ENCODE results near the gene FALEC. TPM values are rescaled to one million over a fixed set of nuclear protein-coding genes. Genes with fewer than 3 reads are reported as not detected.

Gene FALEC
- total and polyA plus RNA-seq, 12 donors: 0.40 to 0.61 (median 0.50) TPM; not detected in 9

DNA sequence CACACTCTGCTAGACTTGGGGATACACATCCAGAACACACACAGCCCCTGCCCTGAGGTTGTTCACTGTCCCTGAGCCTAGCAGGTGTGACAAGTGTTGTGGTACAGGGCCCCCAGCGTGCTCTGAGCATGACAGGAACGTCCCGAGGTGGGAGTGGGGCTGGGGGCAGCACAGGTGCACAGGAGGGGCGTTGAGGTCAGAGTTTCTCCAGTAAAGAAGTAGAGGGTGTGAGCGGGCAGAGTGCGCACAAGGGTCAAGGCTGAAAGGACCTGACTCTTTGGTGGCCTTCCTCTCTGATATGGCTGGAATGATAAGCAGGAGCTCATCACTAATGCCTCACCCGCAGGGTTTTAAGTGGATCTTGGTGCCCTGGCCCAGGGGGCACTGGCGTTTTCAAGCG, 1.3 kb upstream of the FALEC start:
- 76 to 83% (median 80%) methylated on average over 9 of the region's 9 CpGs for WGBS, 4 donors
- intact Hi-C loops (cut with DNase I): no loop called here
- Histone ChIP-seq H3K4me3 (no peak overlapping the region), H3K4me1 (replicated peaks in 1 of 2) (peaks cover 13 to 16% of the 10 kb centered on the region in 2 donors), H3K27me3 (no peaks in the 10 kb centered on the region), H3K27ac (no peak overlapping the region), H3K36me3 (replicated peaks in 1 of 2) (peaks cover 0 to 6% of the 10 kb centered on the region in 2 donors), H3K9me3 (replicated peaks in 1 of 3) (no peaks in the 10 kb centered on the region)
- DNase-seq: no peak
- TF ChIP-seq POLR2A (IDR thresholded peaks at IDR 0.05): no peak
- TF ChIP-seq, protein P1, sequence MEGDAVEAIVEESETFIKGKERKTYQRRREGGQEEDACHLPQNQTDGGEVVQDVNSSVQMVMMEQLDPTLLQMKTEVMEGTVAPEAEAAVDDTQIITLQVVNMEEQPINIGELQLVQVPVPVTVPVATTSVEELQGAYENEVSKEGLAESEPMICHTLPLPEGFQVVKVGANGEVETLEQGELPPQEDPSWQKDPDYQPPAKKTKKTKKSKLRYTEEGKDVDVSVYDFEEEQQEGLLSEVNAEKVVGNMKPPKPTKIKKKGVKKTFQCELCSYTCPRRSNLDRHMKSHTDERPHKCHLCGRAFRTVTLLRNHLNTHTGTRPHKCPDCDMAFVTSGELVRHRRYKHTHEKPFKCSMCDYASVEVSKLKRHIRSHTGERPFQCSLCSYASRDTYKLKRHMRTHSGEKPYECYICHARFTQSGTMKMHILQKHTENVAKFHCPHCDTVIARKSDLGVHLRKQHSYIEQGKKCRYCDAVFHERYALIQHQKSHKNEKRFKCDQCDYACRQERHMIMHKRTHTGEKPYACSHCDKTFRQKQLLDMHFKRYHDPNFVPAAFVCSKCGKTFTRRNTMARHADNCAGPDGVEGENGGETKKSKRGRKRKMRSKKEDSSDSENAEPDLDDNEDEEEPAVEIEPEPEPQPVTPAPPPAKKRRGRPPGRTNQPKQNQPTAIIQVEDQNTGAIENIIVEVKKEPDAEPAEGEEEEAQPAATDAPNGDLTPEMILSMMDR (IDR thresholded peaks at IDR 0.05): no peak

DNA sequence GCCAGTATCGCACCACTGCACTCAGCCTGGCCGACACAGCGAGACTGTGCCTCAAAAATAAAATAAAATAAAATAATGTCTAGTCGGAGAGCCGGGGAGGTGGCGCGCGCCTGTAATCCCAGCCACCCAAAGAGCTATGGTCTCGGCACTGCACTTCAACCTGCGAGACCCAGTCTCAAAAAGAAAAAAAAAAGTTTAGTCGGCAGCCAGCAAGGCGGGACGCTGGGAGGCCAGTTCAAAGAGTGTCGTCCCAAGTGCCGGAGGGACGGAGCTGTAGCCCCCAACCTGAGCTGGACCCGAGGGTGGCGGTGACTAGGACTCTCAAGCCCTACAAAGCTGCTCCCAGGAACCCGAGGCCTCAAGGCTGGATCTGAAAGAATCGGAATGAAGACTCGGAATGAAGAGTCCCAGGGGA, 632 bp upstream of the FALEC start:
- TF ChIP-seq, protein P1 (IDR thresholded peaks at IDR 0.05): no peak
- TF ChIP-seq POLR2A (IDR thresholded peaks at IDR 0.05): no peak
- Histone ChIP-seq H3K27ac (peak overlapping the region; percentile 29 to 88 (median 80)), H3K36me3 (replicated peaks in 1 of 2) (peaks cover 0 to 6% of the 10 kb centered on the region in 2 donors), H3K4me3 (peak overlapping the region in 2 of 4 donors; percentile 45 to 69), H3K27me3 (no peaks in the 10 kb centered on the region), H3K4me1 (replicated peaks in 1 of 2) (peaks cover 13 to 16% of the 10 kb centered on the region in 2 donors), H3K9me3 (replicated peaks in 1 of 3) (no peaks in the 10 kb centered on the region)
- 18 to 24% (median 21%) methylated on average over 21 of the region's 21 CpGs for WGBS, 4 donors
- no peak for DNase-seq
- intact Hi-C loops (cut with DNase I): no loop called here

DNA sequence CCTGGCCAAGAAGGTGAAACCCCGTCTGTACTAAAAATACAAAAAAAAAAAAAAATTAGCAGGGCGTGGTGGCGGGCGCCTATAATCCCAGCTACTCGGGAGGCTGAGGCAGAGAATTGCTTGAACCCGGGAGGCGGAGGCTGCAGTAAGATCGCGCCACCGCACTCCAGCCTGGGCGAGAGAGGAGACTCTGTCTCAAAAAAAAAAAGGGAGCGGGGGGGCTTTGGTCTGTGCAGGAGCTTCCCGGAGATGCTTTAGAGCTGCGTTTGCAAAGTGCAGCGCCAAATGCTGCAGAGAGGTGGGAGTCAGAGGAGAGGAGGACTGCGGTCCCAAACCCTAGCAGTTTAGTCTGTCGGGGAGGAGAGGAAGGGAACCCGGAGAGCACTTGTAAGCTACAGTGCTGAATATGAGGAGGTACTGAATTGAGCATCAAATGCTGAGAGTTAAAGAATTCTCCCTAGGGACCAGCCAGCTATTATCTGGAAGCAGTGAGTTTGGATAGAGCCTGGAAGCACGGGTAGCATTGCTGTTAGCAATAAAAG, 569 bp downstream of the FALEC start:
- intact Hi-C loops (cut with DNase I): no loop called here
- 3 to 7% (median 5%) methylated on average over 19 of the region's 19 CpGs for WGBS, 4 donors
- no peak for TF ChIP-seq POLR2A (IDR thresholded peaks at IDR 0.05)
- TF ChIP-seq, protein P1 (IDR thresholded peaks at IDR 0.05): peak in 1 of 6 experiments; percentile 27
- no peak for DNase-seq
- H3K4me1 ChIP-seq (replicated peaks in 1 of 2): peaks cover 13 to 16% of the 10 kb centered on the region in 2 donors
- H3K27me3 ChIP-seq: no peaks in the 10 kb centered on the region
- H3K27ac ChIP-seq: peak overlapping the region in 4 of 5 donors; percentile 53 to 88 (median 84)
- H3K4me3 ChIP-seq: peak overlapping the region in 3 of 4 donors; percentile 20 to 69 (median 45)
- H3K9me3 ChIP-seq (replicated peaks in 1 of 3): no peaks in the 10 kb centered on the region
- H3K36me3 ChIP-seq (replicated peaks in 1 of 2): peaks cover 0 to 6% of the 10 kb centered on the region in 2 donors

DNA sequence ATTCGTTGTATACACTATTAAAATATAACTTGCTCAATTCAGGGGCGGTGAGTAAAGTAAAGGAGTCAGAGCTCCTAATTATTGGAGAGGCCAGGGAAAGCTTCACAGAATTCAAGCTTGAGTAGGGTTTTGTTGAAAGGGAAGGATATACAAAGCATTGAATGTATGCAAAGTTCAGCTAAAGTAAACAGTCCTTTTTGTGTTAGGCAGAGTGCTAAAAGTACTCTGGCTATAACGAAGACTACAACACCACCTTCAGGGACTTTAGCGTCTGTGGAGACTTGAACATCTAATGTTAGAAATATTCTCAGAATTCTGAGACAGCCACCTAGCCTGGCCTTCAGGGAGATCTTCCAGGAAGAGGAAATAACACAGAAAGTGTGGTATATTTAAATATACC, 1.1 kb downstream of the FALEC start:
- TF ChIP-seq, protein P1 (IDR thresholded peaks at IDR 0.05): no peak
- no peak for TF ChIP-seq POLR2A (IDR thresholded peaks at IDR 0.05)
- no peak for DNase-seq
- Histone ChIP-seq H3K9me3 (replicated peaks in 1 of 3) (no peaks in the 10 kb centered on the region), H3K4me1 (replicated peaks in 1 of 2) (peaks cover 13 to 16% of the 10 kb centered on the region in 2 donors), H3K36me3 (replicated peaks in 1 of 2) (peaks cover 0 to 4% of the 10 kb centered on the region in 2 donors), H3K4me3 (peak overlapping the region in 1 of 4 donors; percentile 45), H3K27ac (peak overlapping the region in 1 of 5 donors; percentile 27), H3K27me3 (no peaks in the 10 kb centered on the region)
- intact Hi-C loops (cut with DNase I): no loop called here
- WGBS, 4 donors: 57 to 69% (median 63%) methylated on average over 4 of the region's 4 CpGs

Measured in adrenal gland (tissue), 12 donors.